Measurements from ENCODE around the gene PLXND1.

- TF ChIP-seq YY1 (IDR thresholded peaks at IDR 0.05; ENCODE audit: insufficient read depth, insufficient read length) (no peak), ZNF274 (IDR thresholded peaks at IDR 0.05; ENCODE audit: low read depth, low read length) (no peak), SUZ12 (IDR thresholded peaks at IDR 0.05; ENCODE audit: extremely low read depth, insufficient read depth, insufficient read length) (no peak)
Observed at GRCh38 chr3:129603561-129603942, 2.9 kb downstream of the PLXND1 start.

Measured in NT2/D1 (cell line).